ENCODE data around the gene BCAS3. TPM values are rescaled to one million over a fixed set of nuclear protein-coding genes. Genes with fewer than 3 reads are reported as not detected.

The BCAS3 gene
- total RNA-seq, 1 experiment from 2014 or later = 26.3 TPM

GRCh38 chr17:61239327-61239726 is 561.7 kb downstream of the BCAS3 start:
- TF ChIP-seq POLR2A (IDR thresholded peaks at IDR 0.05; ENCODE audit: borderline replicate concordance, extremely low read depth, insufficient read depth, insufficient read length) = no peak
- TF ChIP-seq FOSL1 (IDR thresholded peaks at IDR 0.05; ENCODE audit: low read depth) = no peak
- TF ChIP-seq ELF1 (IDR thresholded peaks at IDR 0.05; ENCODE audit: borderline replicate concordance, low read depth) = no peak
- TF ChIP-seq SP1 (IDR thresholded peaks at IDR 0.05; ENCODE audit: low read depth) = no peak
- TF ChIP-seq ZNF274 (IDR thresholded peaks at IDR 0.05; ENCODE audit: low read depth, low read length) = no peak
- TF ChIP-seq POLR2AphosphoS5 (IDR thresholded peaks at IDR 0.05; ENCODE audit: low read depth, low read length) = no peak
- no peak for TF ChIP-seq TCF7L2 (IDR thresholded peaks at IDR 0.05; ENCODE audit: borderline replicate concordance, extremely low read depth, insufficient read depth, insufficient read length)
- no peak for TF ChIP-seq CBX3 (IDR thresholded peaks at IDR 0.05; ENCODE audit: low read depth)
- no peak for TF ChIP-seq SIN3A (IDR thresholded peaks at IDR 0.05; ENCODE audit: low read depth)
- no peak for TF ChIP-seq ATF3 (IDR thresholded peaks at IDR 0.05)
- TF ChIP-seq, protein P1, sequence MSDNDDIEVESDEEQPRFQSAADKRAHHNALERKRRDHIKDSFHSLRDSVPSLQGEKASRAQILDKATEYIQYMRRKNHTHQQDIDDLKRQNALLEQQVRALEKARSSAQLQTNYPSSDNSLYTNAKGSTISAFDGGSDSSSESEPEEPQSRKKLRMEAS (IDR thresholded peaks at IDR 0.05) = no peak
- TF ChIP-seq EZH2 (IDR thresholded peaks at IDR 0.05) = no peak
- TF ChIP-seq ZFX (IDR thresholded peaks at IDR 0.05) = no peak
- no peak for TF ChIP-seq JUND (IDR thresholded peaks at IDR 0.05)
- no peak overlapping the region for H3K9ac ChIP-seq (ENCODE audit: low read length)
- no peak overlapping the region for H2AFZ ChIP-seq (ENCODE audit: low read depth, low read length, poor library complexity, severe bottlenecking)
- no TSS peak for BruUV-seq (replicated peaks)
- H3K27me3 ChIP-seq (ENCODE audit: insufficient read depth, low read length) = no peaks in the 10 kb centered on the region
- ATAC-seq (no peak), DNase-seq (ENCODE audit: low read depth, low spot score) (no peak)
- H3K4me3 ChIP-seq (replicated peaks in 1 of 2; ENCODE audit: low read depth in 1 of 2, low read length in 2 of 2) = no peak overlapping the region
- H3K4me2 ChIP-seq (ENCODE audit: low read length) = no peak overlapping the region
- H3K27ac ChIP-seq (ENCODE audit: low read depth, low read length) = no peak overlapping the region
- no peaks in the 10 kb centered on the region for H4K20me1 ChIP-seq (ENCODE audit: insufficient read depth)
- H3K36me3 ChIP-seq (ENCODE audit: control insufficient read depth in 1 of 2, insufficient read depth in 2 of 2, low read length in 2 of 2) = no peaks in the 10 kb centered on the region
- ChIA-PET POLR2A (no interaction called here), RAD21 (ENCODE audit: low non-redundant PET in 1 of 2, low total read pairs in 2 of 2, uncharacterized antibody in 2 of 2, unreplicated experiment in 2 of 2) (no interaction called here), CTCF (no interaction called here)
- no peaks in the 10 kb centered on the region for H3K9me2 ChIP-seq (ENCODE audit: insufficient read depth)
- intact Hi-C loops (cut with micrococcal nuclease) = no loop called here
- no peaks in the 10 kb centered on the region for H3K4me1 ChIP-seq (ENCODE audit: control insufficient read depth in 1 of 2, insufficient read depth in 2 of 2, low read length in 2 of 2)
- H3K9me3 ChIP-seq (ENCODE audit: control insufficient read depth in 1 of 2, insufficient read depth in 1 of 2, low read depth in 1 of 2, low read length in 2 of 2) = 0 out of 4 replicates have a peak, but pooled peaks cover 0 to 5% of the 10 kb centered on the region in 2 experiments
- no peaks in the 10 kb centered on the region for H3K79me2 ChIP-seq (ENCODE audit: insufficient read depth, low read length)

- no TSS peak for BruUV-seq (replicated peaks)
- ATAC-seq (no peak), DNase-seq (ENCODE audit: low read depth, low spot score) (no peak)
- Histone ChIP-seq H3K4me3 (replicated peaks in 1 of 2; ENCODE audit: low read depth in 1 of 2, low read length in 2 of 2) (no peak overlapping the region), H3K9me3 (ENCODE audit: control insufficient read depth in 1 of 2, insufficient read depth in 1 of 2, low read depth in 1 of 2, low read length in 2 of 2) (0 out of 4 replicates have a peak, but pooled peaks cover 0 to 5% of the 10 kb centered on the region in 2 experiments), H3K4me1 (ENCODE audit: control insufficient read depth in 1 of 2, insufficient read depth in 2 of 2, low read length in 2 of 2) (no peaks in the 10 kb centered on the region), H3K4me2 (ENCODE audit: low read length) (no peak overlapping the region), H2AFZ (ENCODE audit: low read depth, low read length, poor library complexity, severe bottlenecking) (no peak overlapping the region), H3K79me2 (ENCODE audit: insufficient read depth, low read length) (no peaks in the 10 kb centered on the region), H3K9me2 (ENCODE audit: insufficient read depth) (no peaks in the 10 kb centered on the region), H3K27me3 (ENCODE audit: insufficient read depth, low read length) (no peaks in the 10 kb centered on the region), H3K9ac (ENCODE audit: low read length) (no peak overlapping the region), H3K36me3 (ENCODE audit: control insufficient read depth in 1 of 2, insufficient read depth in 2 of 2, low read length in 2 of 2) (no peaks in the 10 kb centered on the region), H3K27ac (ENCODE audit: low read depth, low read length) (no peak overlapping the region), H4K20me1 (ENCODE audit: insufficient read depth) (no peaks in the 10 kb centered on the region)
- POLR2A ChIA-PET = no interaction called here
- intact Hi-C loops (cut with micrococcal nuclease) = no loop called here
- CTCF ChIA-PET = no interaction called here
- RAD21 ChIA-PET (ENCODE audit: low non-redundant PET in 1 of 2, low total read pairs in 2 of 2, uncharacterized antibody in 2 of 2, unreplicated experiment in 2 of 2) = no interaction called here
- TF ChIP-seq, protein P1 (IDR thresholded peaks at IDR 0.05) = no peak
- TF ChIP-seq ZFX (IDR thresholded peaks at IDR 0.05) (no peak), CBX3 (IDR thresholded peaks at IDR 0.05; ENCODE audit: low read depth) (no peak), ZNF274 (IDR thresholded peaks at IDR 0.05; ENCODE audit: low read depth, low read length) (no peak), POLR2AphosphoS5 (IDR thresholded peaks at IDR 0.05; ENCODE audit: low read depth, low read length) (no peak), TCF7L2 (IDR thresholded peaks at IDR 0.05; ENCODE audit: borderline replicate concordance, extremely low read depth, insufficient read depth, insufficient read length) (no peak), CEBPB (IDR thresholded peaks at IDR 0.05; ENCODE audit: low read depth) (no peak)
Measured at GRCh38 chr17:61239953-61240352, 562.3 kb downstream of the BCAS3 start.

All from HCT116 (cell line).